ENCODE measurements around the gene TMEM232. TPM values are rescaled to one million over a fixed set of nuclear protein-coding genes. Genes with fewer than 3 reads are reported as not detected.
"Not testable (repeated sequence)": the region's sequence is repeated elsewhere in the genome, so short reads cannot be mapped to it uniquely, and the experiment has no call there.

The TMEM232 gene
- total RNA-seq, 4 donors from 2014 or later = 3.8 to 13.1 (median 4.1) TPM; not detected in 1

GRCh38 chr5:110687485-110687884 is 39.0 kb downstream of the TMEM232 start:
- no peak for TF ChIP-seq POLR2A (IDR thresholded peaks at IDR 0.05)
- TF ChIP-seq EP300 (IDR thresholded peaks at IDR 0.05; ENCODE audit: low read depth) = no peak
- no peak for TF ChIP-seq CTCF (IDR thresholded peaks at IDR 0.05)
- TF ChIP-seq POLR2AphosphoS5 (IDR thresholded peaks at IDR 0.05) = no peak
- in situ Hi-C loops (cut with MboI; ENCODE audit: low pct_ligation_motif_present in 1 of 4, low pct_unique_long_range_greater_than_20kb in 1 of 4, low sequenced_read_pairs in 3 of 4) (no loop called here), intact Hi-C loops (cut with DNase I; ENCODE audit: low total_unique reads) (no loop called here)
- no peak overlapping the region for H3K4me3 ChIP-seq
- H3K9me3 ChIP-seq = no peaks in the 10 kb centered on the region
- H3K27ac ChIP-seq = no peak overlapping the region
- H3K4me1 ChIP-seq = no peaks in the 10 kb centered on the region
- DNase-seq = no peak
- no peaks in the 10 kb centered on the region for H3K27me3 ChIP-seq
- H3K36me3 ChIP-seq = no peaks in the 10 kb centered on the region
- WGBS, 2 donors (ENCODE audit: low coverage in 1 of 2) = 91 to 100% methylated on average over 1 of the region's 1 CpG

- WGBS, 2 donors (ENCODE audit: low coverage in 1 of 2) = 91 to 100% methylated on average over 2 of the region's 2 CpGs
- Histone ChIP-seq H3K36me3 (no peaks in the 10 kb centered on the region), H3K27me3 (no peaks in the 10 kb centered on the region), H3K27ac (no peak overlapping the region), H3K4me3 (no peak overlapping the region), H3K9me3 (no peaks in the 10 kb centered on the region), H3K4me1 (no peaks in the 10 kb centered on the region)
- no peak for TF ChIP-seq CTCF (IDR thresholded peaks at IDR 0.05)
- no peak for TF ChIP-seq POLR2A (IDR thresholded peaks at IDR 0.05)
- TF ChIP-seq POLR2AphosphoS5 (IDR thresholded peaks at IDR 0.05) = no peak
- no peak for TF ChIP-seq EP300 (IDR thresholded peaks at IDR 0.05; ENCODE audit: low read depth)
- in situ Hi-C loops (cut with MboI; ENCODE audit: low pct_ligation_motif_present in 1 of 4, low pct_unique_long_range_greater_than_20kb in 1 of 4, low sequenced_read_pairs in 3 of 4) (no loop called here), intact Hi-C loops (cut with DNase I; ENCODE audit: low total_unique reads) (no loop called here)
- DNase-seq = no peak
These were observed 40.2 kb downstream of the TMEM232 start for GRCh38 chr5:110686270-110686669.

GRCh38 chr5:110681953-110682352 is 44.5 kb downstream of the TMEM232 start:
- DNase-seq = no peak
- Histone ChIP-seq H3K4me1 (no peaks in the 10 kb centered on the region), H3K36me3 (no peaks in the 10 kb centered on the region), H3K9me3 (no peaks in the 10 kb centered on the region), H3K4me3 (no peak overlapping the region), H3K27me3 (no peaks in the 10 kb centered on the region), H3K27ac (no peak overlapping the region)
- TF ChIP-seq EP300 (IDR thresholded peaks at IDR 0.05; ENCODE audit: low read depth) (no peak), POLR2AphosphoS5 (IDR thresholded peaks at IDR 0.05) (no peak), CTCF (IDR thresholded peaks at IDR 0.05) (no peak), POLR2A (IDR thresholded peaks at IDR 0.05) (no peak)
- intact Hi-C loops (cut with DNase I; ENCODE audit: low total_unique reads) (no loop called here), in situ Hi-C loops (cut with MboI; ENCODE audit: low pct_ligation_motif_present in 1 of 4, low pct_unique_long_range_greater_than_20kb in 1 of 4, low sequenced_read_pairs in 3 of 4) (no loop called here)

GRCh38 chr5:110681109-110681508 is 45.4 kb downstream of the TMEM232 start:
- Histone ChIP-seq H3K9me3 (no peaks in the 10 kb centered on the region), H3K27ac (no peak overlapping the region), H3K27me3 (no peaks in the 10 kb centered on the region), H3K4me1 (no peaks in the 10 kb centered on the region), H3K36me3 (no peaks in the 10 kb centered on the region), H3K4me3 (no peak overlapping the region)
- in situ Hi-C loops (cut with MboI; ENCODE audit: low pct_ligation_motif_present in 1 of 4, low pct_unique_long_range_greater_than_20kb in 1 of 4, low sequenced_read_pairs in 3 of 4) (no loop called here), intact Hi-C loops (cut with DNase I; ENCODE audit: low total_unique reads) (no loop called here)
- DNase-seq = no peak
- TF ChIP-seq POLR2A (IDR thresholded peaks at IDR 0.05) (no peak), EP300 (IDR thresholded peaks at IDR 0.05; ENCODE audit: low read depth) (no peak)
- WGBS, 2 donors (ENCODE audit: low coverage in 1 of 2) = 40 to 47% methylated on average over 2 to 3 of the region's 3 CpGs

GRCh38 chr5:110676554-110676953 is 49.9 kb downstream of the TMEM232 start:
- H3K27ac ChIP-seq; H3K36me3 ChIP-seq; H3K4me3 ChIP-seq; DNase-seq; H3K4me1 ChIP-seq; H3K9me3 ChIP-seq; in situ Hi-C loops (cut with MboI; ENCODE audit: low pct_ligation_motif_present in 1 of 4, low pct_unique_long_range_greater_than_20kb in 1 of 4, low sequenced_read_pairs in 3 of 4); intact Hi-C loops (cut with DNase I; ENCODE audit: low total_unique reads); H3K27me3 ChIP-seq: not testable (repeated sequence)
- WGBS, 2 donors (ENCODE audit: low coverage in 1 of 2) = 96 to 100% methylated on average over 1 to 9 of the region's 9 CpGs

All from transverse colon (tissue), 4 donors.